ENCODE data around the gene DLGAP1.
A peak's percentile ranks its signal among the peaks of the same experiment; 100 is the strongest.

Gene DLGAP1

DNA sequence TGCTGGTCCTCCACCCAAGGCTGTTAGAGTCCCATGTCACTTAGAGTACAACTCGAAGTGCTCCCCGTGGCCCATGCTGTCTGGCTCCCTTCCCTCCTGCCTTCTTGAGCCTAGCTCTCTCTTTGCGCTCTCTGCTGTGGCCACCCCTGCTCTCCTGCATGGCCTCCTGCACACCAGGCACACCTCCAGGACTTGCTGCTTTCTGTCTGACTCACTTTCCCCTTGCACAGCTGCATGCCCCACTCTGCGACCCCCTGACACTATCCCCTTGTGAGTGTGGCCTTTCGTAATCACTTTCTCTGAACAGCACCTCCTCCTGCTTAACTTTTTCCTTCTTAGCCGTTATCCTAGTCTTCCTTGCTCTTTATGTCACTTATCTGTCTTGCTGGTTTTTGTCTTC is 661.6 kb downstream of the DLGAP1 start:
- no peak for TF ChIP-seq CTCF (IDR thresholded peaks at IDR 0.05; ENCODE audit: insufficient read depth, low read length, poor library complexity, severe bottlenecking)
- DNase-seq (ENCODE audit: extremely low read depth, insufficient read length) = no peak
- no peaks in the 10 kb centered on the region for H3K36me3 ChIP-seq (ENCODE audit: control insufficient read depth, insufficient read depth, low read length)
- no peak overlapping the region for H3K4me3 ChIP-seq (replicated peaks; ENCODE audit: low read depth, low read length)
- no peaks in the 10 kb centered on the region; the same call in 1 of the 2 replicates for H3K27me3 ChIP-seq (replicated peaks; ENCODE audit: control insufficient read depth, insufficient read depth, low read length)

DNA sequence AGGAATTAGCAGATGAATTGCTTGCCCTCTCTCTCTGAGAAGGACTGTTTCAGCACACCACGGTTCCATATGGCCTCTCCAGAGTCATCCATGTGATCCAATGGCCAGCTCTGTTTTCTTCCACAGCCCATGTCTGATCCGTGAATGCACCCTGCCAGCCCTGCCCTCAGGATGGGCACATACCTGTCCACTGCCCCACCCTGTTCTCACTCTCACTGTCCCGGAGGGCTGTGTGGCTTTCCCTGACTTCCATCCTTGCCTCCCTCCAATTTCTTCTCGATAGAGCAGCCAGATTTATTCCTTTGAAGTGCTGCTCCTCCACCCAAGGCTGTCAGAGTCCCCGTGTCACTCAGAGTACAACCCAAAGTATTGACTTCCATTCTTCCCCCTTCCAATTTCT is 662.0 kb downstream of the DLGAP1 start:
- no peak for DNase-seq (ENCODE audit: extremely low read depth, insufficient read length)
- Histone ChIP-seq H3K36me3 (ENCODE audit: control insufficient read depth, insufficient read depth, low read length) (no peaks in the 10 kb centered on the region), H3K27me3 (replicated peaks; ENCODE audit: control insufficient read depth, insufficient read depth, low read length) (no peaks in the 10 kb centered on the region; the same call in 1 of the 2 replicates), H3K4me3 (replicated peaks; ENCODE audit: low read depth, low read length) (no peak overlapping the region)
- TF ChIP-seq CTCF (IDR thresholded peaks at IDR 0.05; ENCODE audit: insufficient read depth, low read length, poor library complexity, severe bottlenecking) = no peak

- no peak overlapping the region for H3K4me3 ChIP-seq (replicated peaks; ENCODE audit: low read depth, low read length)
- no peaks in the 10 kb centered on the region for H3K36me3 ChIP-seq (ENCODE audit: control insufficient read depth, insufficient read depth, low read length)
- H3K27me3 ChIP-seq (replicated peaks; ENCODE audit: control insufficient read depth, insufficient read depth, low read length) = no peaks in the 10 kb centered on the region; the same call in 1 of the 2 replicates
- DNase-seq (ENCODE audit: extremely low read depth, insufficient read length) = no peak
- no peak for TF ChIP-seq CTCF (IDR thresholded peaks at IDR 0.05; ENCODE audit: insufficient read depth, low read length, poor library complexity, severe bottlenecking)
These were observed 662.4 kb downstream of the DLGAP1 start for GRCh38 chr18:3792711-3793110.

GRCh38 chr18:3791238-3791637 is 663.9 kb downstream of the DLGAP1 start:
- no peaks in the 10 kb centered on the region for H3K36me3 ChIP-seq (ENCODE audit: control insufficient read depth, insufficient read depth, low read length)
- TF ChIP-seq CTCF (IDR thresholded peaks at IDR 0.05; ENCODE audit: insufficient read depth, low read length, poor library complexity, severe bottlenecking) = no peak
- H3K4me3 ChIP-seq (replicated peaks; ENCODE audit: low read depth, low read length) = no peak overlapping the region
- H3K27me3 ChIP-seq (replicated peaks; ENCODE audit: control insufficient read depth, insufficient read depth, low read length) = no peaks in the 10 kb centered on the region; the same call in 1 of the 2 replicates
- no peak for DNase-seq (ENCODE audit: extremely low read depth, insufficient read length)

GRCh38 chr18:3790703-3791102 is 664.4 kb downstream of the DLGAP1 start:
- no peaks in the 10 kb centered on the region; the same call in 1 of the 2 replicates for H3K27me3 ChIP-seq (replicated peaks; ENCODE audit: control insufficient read depth, insufficient read depth, low read length)
- no peaks in the 10 kb centered on the region for H3K36me3 ChIP-seq (ENCODE audit: control insufficient read depth, insufficient read depth, low read length)
- no peak for TF ChIP-seq CTCF (IDR thresholded peaks at IDR 0.05; ENCODE audit: insufficient read depth, low read length, poor library complexity, severe bottlenecking)
- DNase-seq (ENCODE audit: extremely low read depth, insufficient read length) = peak; percentile 18
- H3K4me3 ChIP-seq (replicated peaks; ENCODE audit: low read depth, low read length) = no peak overlapping the region

- Histone ChIP-seq H3K27me3 (replicated peaks; ENCODE audit: control insufficient read depth, insufficient read depth, low read length) (no peaks in the 10 kb centered on the region; the same call in 1 of the 2 replicates), H3K4me3 (replicated peaks; ENCODE audit: low read depth, low read length) (no peak overlapping the region), H3K36me3 (ENCODE audit: control insufficient read depth, insufficient read depth, low read length) (no peaks in the 10 kb centered on the region)
- TF ChIP-seq CTCF (IDR thresholded peaks at IDR 0.05; ENCODE audit: insufficient read depth, low read length, poor library complexity, severe bottlenecking) = no peak
- no peak for DNase-seq (ENCODE audit: extremely low read depth, insufficient read length)
These were observed 665.6 kb downstream of the DLGAP1 start for GRCh38 chr18:3789525-3789924.

Data from GM06990 (cell line).